ENCODE data around the gene LMAN1L. TPM values are rescaled to one million over a fixed set of nuclear protein-coding genes. Genes with fewer than 3 reads are reported as not detected.
A peak's percentile ranks its signal among the peaks of the same experiment; 100 is the strongest.

The LMAN1L gene
- total RNA-seq, 4 donors from 2014 or later: 0.29 to 1.3 TPM; not detected in 2

- H3K4me3 ChIP-seq (ENCODE audit: low read depth, poor library complexity, severe bottlenecking): no peak overlapping the region
- peak in 1 of 2 donors; percentile 94 for DNase-seq (ENCODE audit: low spot score in 2 of 2)
- 44 to 47% methylated on average over 15 of the region's 18 CpGs for WGBS, 2 donors
- TF ChIP-seq CTCF (IDR thresholded peaks at IDR 0.05): peak in 1 of 3 donors; percentile 62
- no peak for TF ChIP-seq POLR2A (IDR thresholded peaks at IDR 0.05)
- intact Hi-C loops (cut with DNase I; ENCODE audit: low total_unique reads): no loop called here
Observed at GRCh38 chr15:74799856-74800558, 12.6 kb upstream of the LMAN1L start.

- intact Hi-C loops (cut with DNase I; ENCODE audit: low total_unique reads): no loop called here
- 82 to 85% methylated on average over 17 to 18 of the region's 20 CpGs for WGBS, 2 donors
- H3K4me3 ChIP-seq (ENCODE audit: low read depth, poor library complexity, severe bottlenecking): no peak overlapping the region
- no peak for DNase-seq (ENCODE audit: low spot score in 2 of 2)
- TF ChIP-seq POLR2A (IDR thresholded peaks at IDR 0.05): no peak
- TF ChIP-seq CTCF (IDR thresholded peaks at IDR 0.05): no peak
Observed at GRCh38 chr15:74800559-74801094, 12.0 kb upstream of the LMAN1L start.

- no peak for DNase-seq (ENCODE audit: low spot score in 2 of 2)
- 91 to 93% methylated on average over 14 to 18 of the region's 18 CpGs for WGBS, 2 donors
- no peak for TF ChIP-seq CTCF (IDR thresholded peaks at IDR 0.05)
- TF ChIP-seq POLR2A (IDR thresholded peaks at IDR 0.05): no peak
- no peak overlapping the region for H3K4me3 ChIP-seq (ENCODE audit: low read depth, poor library complexity, severe bottlenecking)
- intact Hi-C loops (cut with DNase I; ENCODE audit: low total_unique reads): no loop called here
Observed at GRCh38 chr15:74801311-74801997, 11.2 kb upstream of the LMAN1L start.

GRCh38 chr15:74802290-74802689, 10.3 kb upstream of the LMAN1L start:
- no peak for DNase-seq (ENCODE audit: low spot score in 2 of 2)
- TF ChIP-seq CTCF (IDR thresholded peaks at IDR 0.05) (no peak), POLR2A (IDR thresholded peaks at IDR 0.05) (no peak)
- H3K4me3 ChIP-seq (ENCODE audit: low read depth, poor library complexity, severe bottlenecking): no peak overlapping the region
- intact Hi-C loops (cut with DNase I; ENCODE audit: low total_unique reads): no loop called here
- WGBS, 2 donors: 90% methylated on average over 17 to 18 of the region's 20 CpGs

- 87 to 92% methylated on average over 29 to 31 of the region's 31 CpGs for WGBS, 2 donors
- TF ChIP-seq POLR2A (IDR thresholded peaks at IDR 0.05) (no peak), CTCF (IDR thresholded peaks at IDR 0.05) (no peak)
- no peak for DNase-seq (ENCODE audit: low spot score in 2 of 2)
Observed at GRCh38 chr15:74802862-74803447, 9.7 kb upstream of the LMAN1L start.

More at GRCh38 chr15:74802862-74803447, 9.7 kb upstream of the LMAN1L start:
- no peak overlapping the region for H3K4me3 ChIP-seq (ENCODE audit: low read depth, poor library complexity, severe bottlenecking)
- intact Hi-C loops (cut with DNase I; ENCODE audit: low total_unique reads): no loop called here
